ENCODE measurements around the gene PROZ. TPM values are rescaled to one million over a fixed set of nuclear protein-coding genes. Genes with fewer than 3 reads are reported as not detected.

The PROZ gene
- total and polyA plus RNA-seq, 5 donors, result 0.14 to 0.15 TPM; not detected in 3

GRCh38 chr13:113120300-113121182 is 37.9 kb upstream of the PROZ start:
- 85% methylated on average over 19 of the region's 19 CpGs for WGBS
- DNase-seq (peak in 1 of 3 donors; percentile 33), ATAC-seq (no peak)
- Histone ChIP-seq H3K27ac (ENCODE audit: low read length) (no peak overlapping the region), H3K9me3 (ENCODE audit: control insufficient read depth, low read length) (no peaks in the 10 kb centered on the region), H3K27me3 (ENCODE audit: control insufficient read depth, insufficient read depth) (no peaks in the 10 kb centered on the region), H3K4me3 (ENCODE audit: low read length) (no peak overlapping the region), H3K4me1 (ENCODE audit: control insufficient read depth, insufficient read depth, low read length) (no peaks in the 10 kb centered on the region)
- intact Hi-C loops (cut with DNase I), result no loop called here

- Histone ChIP-seq H3K4me3 (ENCODE audit: low read length) (no peak overlapping the region), H3K4me1 (ENCODE audit: control insufficient read depth, insufficient read depth, low read length) (no peaks in the 10 kb centered on the region), H3K27ac (ENCODE audit: low read length) (no peak overlapping the region), H3K9me3 (ENCODE audit: control insufficient read depth, low read length) (no peaks in the 10 kb centered on the region), H3K27me3 (ENCODE audit: control insufficient read depth, insufficient read depth) (no peaks in the 10 kb centered on the region)
- intact Hi-C loops (cut with DNase I), result no loop called here
- ATAC-seq (no peak), DNase-seq (no peak)
- 93% methylated on average over 24 of the region's 24 CpGs for WGBS
Observed at GRCh38 chr13:113121183-113121927, 37.1 kb upstream of the PROZ start.

GRCh38 chr13:113121928-113122471 is 36.4 kb upstream of the PROZ start:
- H3K4me1 ChIP-seq (ENCODE audit: control insufficient read depth, insufficient read depth, low read length), result no peaks in the 10 kb centered on the region
- intact Hi-C loops (cut with DNase I), result no loop called here
- peak; percentile 7 to 28 for ATAC-seq

GRCh38 chr13:113122550-113123225 is 35.8 kb upstream of the PROZ start, which contains the start of gene F10:
Gene F10 (plus strand): TSS chr13:113122799. CDS start chr13:113122856, 57 bp downstream.
- Histone ChIP-seq H3K9me3 (ENCODE audit: control insufficient read depth, low read length) (no peaks in the 10 kb centered on the region), H3K4me1 (ENCODE audit: control insufficient read depth, insufficient read depth, low read length) (no peaks in the 10 kb centered on the region), H3K4me3 (ENCODE audit: low read length) (peak within 1 kb of the TSS; percentile 12), H3K27ac (ENCODE audit: low read length) (peak within 1 kb of the TSS; percentile 53), H3K27me3 (ENCODE audit: control insufficient read depth, insufficient read depth) (no peaks in the 10 kb centered on the region)
- intact Hi-C loops (cut with DNase I), result no loop called here
- DNase-seq (peak; percentile 82 to 94 (median 91)), ATAC-seq (peak; percentile 90 to 95)
- WGBS, result 23% methylated on average over 23 of the region's 23 CpGs

More at GRCh38 chr13:113121928-113122471, 36.4 kb upstream of the PROZ start:
- peak overlapping the region; percentile 22 for H3K27ac ChIP-seq (ENCODE audit: low read length)
- DNase-seq, result peak in 1 of 3 donors; percentile 83
- no peaks in the 10 kb centered on the region for H3K27me3 ChIP-seq (ENCODE audit: control insufficient read depth, insufficient read depth)
- H3K9me3 ChIP-seq (ENCODE audit: control insufficient read depth, low read length), result no peaks in the 10 kb centered on the region
- no peak overlapping the region for H3K4me3 ChIP-seq (ENCODE audit: low read length)
- 69% methylated on average over 16 of the region's 16 CpGs for WGBS

- peak in 1 of 2 donors; percentile 1 for ATAC-seq
- intact Hi-C loops (cut with DNase I), result no loop called here
- Histone ChIP-seq H3K4me3 (ENCODE audit: low read length) (peak overlapping the region; percentile 12), H3K9me3 (ENCODE audit: control insufficient read depth, low read length) (no peaks in the 10 kb centered on the region), H3K4me1 (ENCODE audit: control insufficient read depth, insufficient read depth, low read length) (no peaks in the 10 kb centered on the region), H3K27me3 (ENCODE audit: control insufficient read depth, insufficient read depth) (no peaks in the 10 kb centered on the region), H3K27ac (ENCODE audit: low read length) (peak overlapping the region; percentile 53)
- DNase-seq, result no peak
- WGBS, result 77% methylated on average over 29 of the region's 29 CpGs
Observed at GRCh38 chr13:113123226-113124201, 34.9 kb upstream of the PROZ start.

GRCh38 chr13:113124211-113124970 is 34.1 kb upstream of the PROZ start:
- intact Hi-C loops (cut with DNase I), result no loop called here
- no peak for ATAC-seq
- WGBS, result 94% methylated on average over 19 of the region's 19 CpGs

GRCh38 chr13:113125506-113126264 is 32.8 kb upstream of the PROZ start:
- intact Hi-C loops (cut with DNase I), result no loop called here
- ATAC-seq (no peak), DNase-seq (no peak)
- 82% methylated on average over 19 of the region's 19 CpGs for WGBS
- Histone ChIP-seq H3K4me1 (ENCODE audit: control insufficient read depth, insufficient read depth, low read length) (no peaks in the 10 kb centered on the region), H3K27ac (ENCODE audit: low read length) (no peak overlapping the region), H3K27me3 (ENCODE audit: control insufficient read depth, insufficient read depth) (no peaks in the 10 kb centered on the region), H3K9me3 (ENCODE audit: control insufficient read depth, low read length) (no peaks in the 10 kb centered on the region), H3K4me3 (ENCODE audit: low read length) (no peak overlapping the region)

More at GRCh38 chr13:113124211-113124970, 34.1 kb upstream of the PROZ start:
- H3K4me3 ChIP-seq (ENCODE audit: low read length), result no peak overlapping the region
- no peaks in the 10 kb centered on the region for H3K9me3 ChIP-seq (ENCODE audit: control insufficient read depth, low read length)
- no peak overlapping the region for H3K27ac ChIP-seq (ENCODE audit: low read length)
- no peaks in the 10 kb centered on the region for H3K4me1 ChIP-seq (ENCODE audit: control insufficient read depth, insufficient read depth, low read length)
- no peaks in the 10 kb centered on the region for H3K27me3 ChIP-seq (ENCODE audit: control insufficient read depth, insufficient read depth)
- no peak for DNase-seq

- no peak for DNase-seq
Observed at GRCh38 chr13:113126265-113127150, 31.9 kb upstream of the PROZ start.

More at GRCh38 chr13:113126265-113127150, 31.9 kb upstream of the PROZ start:
- no peaks in the 10 kb centered on the region for H3K27me3 ChIP-seq (ENCODE audit: control insufficient read depth, insufficient read depth)
- H3K4me3 ChIP-seq (ENCODE audit: low read length), result no peak overlapping the region
- WGBS, result 91% methylated on average over 18 of the region's 18 CpGs
- H3K27ac ChIP-seq (ENCODE audit: low read length), result no peak overlapping the region
- H3K9me3 ChIP-seq (ENCODE audit: control insufficient read depth, low read length), result no peaks in the 10 kb centered on the region
- intact Hi-C loops (cut with DNase I), result no loop called here
- no peak for ATAC-seq
- H3K4me1 ChIP-seq (ENCODE audit: control insufficient read depth, insufficient read depth, low read length), result no peaks in the 10 kb centered on the region

Data from right cardiac atrium (tissue), 5 donors.